Tibial nerve (tissue), 4 donors: ENCODE results near the gene PHF20. TPM values are rescaled to one million over a fixed set of nuclear protein-coding genes. Genes with fewer than 3 reads are reported as not detected.

Source experiments
- DNase-seq, 2 donors: peaks; one replicate each; pipeline ENCODE4 v3.0.0-alpha.2; 2019; ENCODE audit warnings: low spot score in 2 of 2
- H3K27ac ChIP-seq, 4 donors: fragments of 200-600 bp; sonication (generic) in 3 of 4; one replicate each; pipeline ENCODE4 v1.5.1; 2017 to 2019; ENCODE audit warnings: mild to moderate bottlenecking in 1 of 4
- H3K27me3 ChIP-seq, 2 donors: fragments of 200-600 bp; sonication (generic) in 1 of 2; one replicate each; pipeline versions ENCODE4 v1.5.1 to v1.6.0; 2017 to 2019
- H3K36me3 ChIP-seq, 3 donors: fragments of 200-600 bp; sonication (generic); one replicate each; pipeline ENCODE4 v1.5.1; 2018 to 2019
- H3K4me1 ChIP-seq, 4 donors: fragments of 200-600 bp; sonication (generic) in 3 of 4; one replicate each; pipeline ENCODE4 v1.5.1; 2017 to 2019
- H3K4me3 ChIP-seq, 4 donors: fragments of 200-600 bp; sonication (generic) in 3 of 4; one replicate each; pipeline ENCODE4 v1.5.1; 2017 to 2019; ENCODE audit warnings: mild to moderate bottlenecking in 1 of 4, moderate library complexity in 1 of 4
- H3K9me3 ChIP-seq, 4 donors: fragments of 200-600 bp; sonication (generic) in 3 of 4; one replicate each; pipeline ENCODE4 v1.5.1; 2017 to 2019
- CTCF ChIP-seq, 5 experiments: fragments of 200-600 bp in 3 of 5; fragments of 450-650 bp in 2 of 5; sonication (generic) in 3 of 5; IDR thresholded peaks; one replicate each; pipeline ENCODE4 v1.5.1; 2016 to 2019; ENCODE audit warnings: antibody characterized with exemption in 5 of 5, mild to moderate bottlenecking in 3 of 5, moderate library complexity in 2 of 5
- EP300 ChIP-seq, 2 donors: sonication (generic); formaldehyde crosslinking; IDR thresholded peaks; one replicate each; pipeline ENCODE4 v1.6.1; 2017; ENCODE audit warnings: antibody characterized with exemption in 2 of 2, mild to moderate bottlenecking in 1 of 2
- POLR2A ChIP-seq, 2 donors: fragments of 450-650 bp; IDR thresholded peaks; one replicate each; pipeline ENCODE4 v1.6.1; 2017; ENCODE audit warnings: antibody characterized with exemption in 2 of 2, mild to moderate bottlenecking in 2 of 2, moderate library complexity in 2 of 2
- WGBS, 2 donors: methylation state at CpG; one replicate each; pipeline ENCODE4 v1.1.5; 2018; 5-methylcytosine and 5-hydroxymethylcytosine counted together
- total RNA-seq, 4 donors: library from RNA; depleted of rRNA; stranded (reverse); fragments of >200 nt; gene quantifications; one replicate each; pipeline ENCODE4 v1.1.0, GENCODE V29; 2016

PHF20 gene
- total RNA-seq, 4 donors from 2014 or later: 30.0 to 76.8 (median 57.1) TPM

GRCh38 chr20:35984382-35984781 lies 212.6 kb downstream of the PHF20 start:
- H3K27ac ChIP-seq: no peak overlapping the region
- H3K36me3 ChIP-seq: no peaks in the 10 kb centered on the region
- 60 to 62% methylated on average over 6 of the region's 6 CpGs for WGBS, 2 donors
- H3K9me3 ChIP-seq: no peaks in the 10 kb centered on the region
- no peak overlapping the region for H3K4me3 ChIP-seq
- H3K27me3 ChIP-seq: no peaks in the 10 kb centered on the region
- H3K4me1 ChIP-seq: no peaks in the 10 kb centered on the region
- no peak for DNase-seq
- TF ChIP-seq POLR2A (IDR thresholded peaks at IDR 0.05) (no peak), EP300 (IDR thresholded peaks at IDR 0.05) (no peak), CTCF (IDR thresholded peaks at IDR 0.05) (no peak)

GRCh38 chr20:35985806-35986205 lies 214.0 kb downstream of the PHF20 start:
- Histone ChIP-seq H3K27ac (no peak overlapping the region), H3K4me1 (no peaks in the 10 kb centered on the region), H3K9me3 (no peaks in the 10 kb centered on the region), H3K27me3 (no peaks in the 10 kb centered on the region), H3K36me3 (no peaks in the 10 kb centered on the region), H3K4me3 (no peak overlapping the region)
- 82 to 86% methylated on average over 2 of the region's 2 CpGs for WGBS, 2 donors
- TF ChIP-seq POLR2A (IDR thresholded peaks at IDR 0.05): no peak
- TF ChIP-seq EP300 (IDR thresholded peaks at IDR 0.05): no peak
- no peak for TF ChIP-seq CTCF (IDR thresholded peaks at IDR 0.05)
- DNase-seq: no peak

GRCh38 chr20:35988910-35989463 lies 217.2 kb downstream of the PHF20 start:
- Histone ChIP-seq H3K4me1 (peaks cover 0 to 7% (median 1%) of the 10 kb centered on the region in 4 donors), H3K4me3 (no peak overlapping the region), H3K36me3 (no peaks in the 10 kb centered on the region), H3K27me3 (no peaks in the 10 kb centered on the region), H3K9me3 (no peaks in the 10 kb centered on the region), H3K27ac (no peak overlapping the region)
- 88 to 93% methylated on average over 2 of the region's 2 CpGs for WGBS, 2 donors
- TF ChIP-seq POLR2A (IDR thresholded peaks at IDR 0.05): no peak
- TF ChIP-seq EP300 (IDR thresholded peaks at IDR 0.05): no peak
- no peak for TF ChIP-seq CTCF (IDR thresholded peaks at IDR 0.05)
- no peak for DNase-seq

- Histone ChIP-seq H3K4me1 (peaks cover 0 to 10% (median 1%) of the 10 kb centered on the region in 4 donors), H3K27ac (no peak overlapping the region), H3K27me3 (no peaks in the 10 kb centered on the region), H3K36me3 (no peaks in the 10 kb centered on the region), H3K4me3 (no peak overlapping the region), H3K9me3 (no peaks in the 10 kb centered on the region)
- WGBS, 2 donors: 32 to 40% methylated on average over 3 of the region's 3 CpGs
- peak in 2 of 5 experiments; percentile 20 to 44 for TF ChIP-seq CTCF (IDR thresholded peaks at IDR 0.05)
- TF ChIP-seq POLR2A (IDR thresholded peaks at IDR 0.05): no peak
- no peak for TF ChIP-seq EP300 (IDR thresholded peaks at IDR 0.05)
- peak in 1 of 2 donors; percentile 18 for DNase-seq
Measured at GRCh38 chr20:35991142-35991771, 219.4 kb downstream of the PHF20 start.

- 1 to 2% methylated on average over 6 of the region's 6 CpGs for WGBS, 2 donors
- Histone ChIP-seq H3K4me3 (no peak overlapping the region), H3K9me3 (no peaks in the 10 kb centered on the region), H3K27me3 (no peaks in the 10 kb centered on the region), H3K36me3 (no peaks in the 10 kb centered on the region), H3K27ac (no peak overlapping the region), H3K4me1 (peaks cover 0 to 10% (median 1%) of the 10 kb centered on the region in 4 donors)
- DNase-seq: peak in 1 of 2 donors; percentile 41
- TF ChIP-seq POLR2A (IDR thresholded peaks at IDR 0.05) (no peak), CTCF (IDR thresholded peaks at IDR 0.05) (peak; percentile 72 to 76 (median 75)), EP300 (IDR thresholded peaks at IDR 0.05) (no peak)
Measured at GRCh38 chr20:35992713-35993335, 221.0 kb downstream of the PHF20 start.
